Measurements from ENCODE around the gene B4GALT6.

The B4GALT6 gene

DNA sequence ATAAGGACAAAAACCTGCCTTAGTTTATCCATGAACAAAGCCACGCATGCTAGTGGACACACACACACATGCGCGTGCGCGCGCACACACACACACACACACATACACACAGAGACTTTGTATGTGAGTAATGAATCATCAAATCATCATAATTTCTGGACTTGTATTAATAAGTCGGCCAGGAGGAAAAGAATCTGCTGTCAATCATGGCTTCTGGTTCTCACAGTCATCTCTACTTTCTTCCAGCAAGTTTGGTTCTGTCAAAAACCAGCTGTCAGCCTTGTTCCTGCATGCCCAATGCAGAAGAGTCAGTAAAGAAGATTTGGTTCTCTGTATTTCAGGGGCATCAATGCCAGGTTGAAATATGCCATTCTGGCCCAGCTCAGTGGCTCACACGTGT lies 93.8 kb downstream of the B4GALT6 start:
- DNase-seq: no peak

DNA sequence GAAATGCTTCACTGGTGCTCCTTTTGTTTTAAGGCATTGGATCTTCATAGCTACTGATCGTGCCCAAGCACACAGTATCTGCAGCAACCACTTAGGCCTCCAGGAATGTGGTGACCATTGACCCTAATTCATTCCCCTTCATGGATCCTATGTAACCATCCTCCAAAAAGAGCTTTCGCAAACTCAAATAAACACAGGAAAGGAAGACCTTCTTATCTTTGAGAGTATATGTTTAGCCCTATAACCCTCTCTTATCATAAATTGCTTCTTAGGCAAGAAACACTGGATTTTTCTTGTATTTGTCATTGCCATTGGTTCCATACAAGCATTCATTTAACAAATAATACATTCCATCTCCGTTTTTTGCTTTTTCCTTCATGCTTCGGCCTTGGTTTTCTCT lies 96.9 kb downstream of the B4GALT6 start:
- no peak for DNase-seq

DNA sequence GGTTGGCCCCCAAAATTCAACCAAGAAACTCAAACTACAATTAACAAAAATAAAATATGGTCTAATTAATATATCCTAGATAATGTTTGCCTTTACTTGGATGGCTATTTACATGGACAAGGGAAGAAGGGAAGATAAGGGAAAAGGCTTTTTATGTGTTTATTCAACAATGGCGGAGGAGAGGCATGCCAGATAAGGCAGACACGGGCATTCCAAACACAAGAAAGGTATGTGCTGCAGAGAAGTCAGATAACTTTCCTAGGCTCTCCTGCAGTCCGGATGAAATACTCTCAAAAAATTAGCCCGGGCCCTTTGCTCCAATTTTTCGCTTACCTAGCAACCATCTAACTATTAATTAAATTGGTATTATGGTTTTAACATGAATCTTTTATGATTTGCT lies 97.8 kb downstream of the B4GALT6 start:
- DNase-seq: no peak

DNA sequence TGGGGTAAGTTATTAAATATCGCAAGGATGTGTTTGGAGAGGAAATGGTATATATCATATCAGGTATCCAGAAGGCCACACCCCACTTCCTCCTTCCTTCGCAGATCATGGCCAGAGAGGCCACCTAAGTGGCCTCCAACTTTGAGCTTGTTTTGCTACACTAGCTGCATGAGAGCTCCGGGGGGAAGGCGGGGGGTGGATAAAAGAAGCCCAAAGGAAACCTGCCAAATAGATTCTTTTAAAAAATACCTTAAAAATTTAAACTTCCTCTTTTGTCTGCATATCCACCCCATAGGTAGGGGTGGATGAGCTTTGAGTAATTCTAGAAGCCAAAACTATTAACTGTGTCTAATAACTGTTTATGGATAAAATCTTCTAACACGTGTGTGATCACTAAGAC lies 98.4 kb downstream of the B4GALT6 start:
- no peak for DNase-seq

DNA sequence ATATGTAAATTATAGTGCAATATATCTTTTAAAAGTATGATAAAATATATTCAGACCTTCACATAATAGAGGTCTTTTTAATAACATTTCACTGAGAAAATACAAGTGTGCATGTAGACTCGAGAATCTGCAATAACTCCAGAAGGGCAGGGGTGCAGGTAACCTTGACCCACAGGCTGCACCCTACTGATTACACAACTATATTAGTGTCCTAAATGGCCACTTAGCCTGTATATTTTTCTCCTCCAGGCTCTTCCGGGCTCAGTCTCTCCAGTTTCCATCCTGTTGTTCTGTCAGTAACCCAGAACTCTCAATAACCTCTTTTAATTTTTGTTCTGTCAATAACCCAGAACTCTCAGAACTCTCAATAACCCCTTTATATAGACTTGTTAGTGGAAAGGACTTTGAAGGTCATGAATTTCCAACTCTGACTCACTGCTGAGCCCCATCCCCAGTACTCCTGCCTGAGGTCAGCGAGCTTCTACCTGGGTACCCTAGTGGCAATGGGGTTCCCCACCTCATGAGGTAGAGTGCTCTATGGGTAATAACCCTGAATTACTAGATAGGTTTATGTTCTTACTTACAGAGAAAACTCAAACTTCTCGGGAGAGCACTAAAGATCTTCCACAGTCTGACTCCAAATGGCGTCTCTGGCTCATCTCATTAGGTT lies 101.1 kb downstream of the B4GALT6 start:
- no peak for DNase-seq

DNA sequence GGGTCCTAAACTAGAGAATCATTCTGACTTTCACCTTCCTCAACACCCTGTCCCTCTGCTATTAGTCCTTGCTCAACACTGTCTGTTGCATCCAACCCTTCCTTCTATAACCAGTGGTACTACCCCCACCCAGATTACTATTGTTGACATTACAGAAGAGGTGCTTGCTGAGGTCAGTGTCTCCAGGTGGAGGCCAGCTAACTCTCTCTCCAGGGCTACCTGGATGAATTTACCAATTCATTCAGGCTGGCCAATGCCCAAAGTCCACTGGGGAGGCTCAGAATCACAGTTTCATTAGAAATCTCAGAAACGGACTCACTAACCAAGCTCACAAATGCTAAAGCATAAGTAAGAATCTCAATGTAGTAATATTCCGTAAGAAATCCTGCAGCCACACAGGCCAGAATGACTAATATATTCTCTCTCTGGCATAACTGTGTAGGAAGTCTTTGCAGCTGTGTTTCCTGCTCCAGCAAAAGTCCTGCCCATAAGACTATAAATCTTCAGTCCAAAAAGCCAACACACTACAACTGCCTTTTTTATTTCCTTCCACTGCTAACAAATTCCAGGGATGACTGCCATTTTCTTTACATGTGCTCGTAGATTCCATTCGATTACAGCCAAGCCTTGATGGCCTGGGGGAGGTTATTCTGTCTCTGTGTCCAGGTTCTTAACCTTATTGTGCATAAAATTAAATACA lies 102.7 kb downstream of the B4GALT6 start:
- DNase-seq: no peak

DNA sequence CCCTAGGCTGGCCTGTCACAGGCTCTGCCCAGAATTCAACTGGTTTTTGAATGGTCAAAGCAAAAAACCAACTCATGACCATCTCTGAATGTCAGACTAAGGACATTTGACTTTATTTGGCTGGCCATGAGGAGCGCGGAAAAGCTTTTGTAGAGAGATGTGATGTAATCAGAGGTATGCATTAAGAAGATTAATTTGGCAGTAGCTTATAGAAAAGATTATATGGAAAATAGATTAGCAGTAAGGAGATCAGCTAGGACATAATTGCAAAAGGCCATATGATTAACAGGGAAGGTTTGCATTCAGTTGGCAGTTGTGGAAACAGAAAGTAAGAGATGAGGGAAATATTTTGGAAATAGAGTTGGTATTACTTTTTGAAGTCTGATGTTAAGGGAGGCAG lies 105.0 kb downstream of the B4GALT6 start:
- no peak for DNase-seq

DNA sequence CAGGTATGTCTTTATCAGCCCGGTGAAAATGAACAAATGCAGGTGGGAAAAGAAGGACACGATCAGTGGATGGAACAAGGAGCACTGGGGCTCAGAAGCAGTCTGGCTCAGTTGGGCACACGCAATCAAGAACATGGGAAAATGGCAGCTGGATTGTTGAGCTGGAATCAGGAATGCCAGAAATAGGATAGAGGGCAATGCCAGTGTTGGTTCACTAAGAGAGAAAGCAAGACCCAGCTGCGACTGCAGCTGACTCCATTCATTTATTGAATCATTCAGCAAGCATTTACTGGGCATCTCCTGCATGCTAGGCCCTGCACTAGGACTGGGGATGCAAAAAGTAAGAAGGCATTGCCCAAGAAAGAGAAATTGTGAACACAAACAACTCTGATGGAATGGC lies 106.3 kb downstream of the B4GALT6 start:
- no peak for DNase-seq

DNA sequence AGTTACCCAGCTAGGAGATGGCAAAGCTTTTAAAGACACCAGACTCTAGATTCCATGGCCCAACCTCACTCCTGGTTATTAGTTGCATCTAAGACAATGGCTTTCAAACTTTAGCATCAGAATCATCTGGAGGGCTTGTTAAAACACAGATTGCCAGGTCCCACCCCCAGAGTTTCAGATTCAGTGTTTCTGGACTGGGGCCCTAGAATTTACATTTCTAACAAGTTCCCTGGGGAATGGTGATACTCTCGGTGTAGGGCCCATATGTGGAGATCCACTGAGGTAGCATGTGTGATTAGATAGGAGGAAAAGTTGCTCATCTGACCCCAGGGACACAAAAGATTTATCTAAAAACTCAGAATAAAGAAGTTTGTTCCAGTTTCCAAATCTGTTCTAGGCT lies 107.2 kb downstream of the B4GALT6 start:
- no peak for DNase-seq

DNA sequence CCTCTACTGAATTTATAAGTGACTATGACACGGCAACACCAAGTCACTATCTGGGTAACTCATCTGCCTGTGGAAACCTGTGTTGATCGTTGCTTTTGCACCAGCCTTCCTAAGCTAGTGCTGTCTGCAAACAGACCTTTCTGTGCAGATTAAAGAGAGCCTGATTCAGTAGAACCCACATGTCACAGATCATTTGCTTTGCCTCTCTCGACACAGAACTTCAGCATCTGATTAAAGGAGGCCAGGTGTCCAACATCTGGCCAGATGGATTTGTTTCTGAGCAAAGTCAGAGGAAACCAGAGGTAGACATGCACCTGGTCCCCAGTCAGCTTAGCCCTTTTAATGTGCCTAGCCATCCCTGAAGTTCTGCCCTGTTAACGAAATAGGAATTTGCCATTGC lies 107.7 kb downstream of the B4GALT6 start:
- DNase-seq: no peak

DNA sequence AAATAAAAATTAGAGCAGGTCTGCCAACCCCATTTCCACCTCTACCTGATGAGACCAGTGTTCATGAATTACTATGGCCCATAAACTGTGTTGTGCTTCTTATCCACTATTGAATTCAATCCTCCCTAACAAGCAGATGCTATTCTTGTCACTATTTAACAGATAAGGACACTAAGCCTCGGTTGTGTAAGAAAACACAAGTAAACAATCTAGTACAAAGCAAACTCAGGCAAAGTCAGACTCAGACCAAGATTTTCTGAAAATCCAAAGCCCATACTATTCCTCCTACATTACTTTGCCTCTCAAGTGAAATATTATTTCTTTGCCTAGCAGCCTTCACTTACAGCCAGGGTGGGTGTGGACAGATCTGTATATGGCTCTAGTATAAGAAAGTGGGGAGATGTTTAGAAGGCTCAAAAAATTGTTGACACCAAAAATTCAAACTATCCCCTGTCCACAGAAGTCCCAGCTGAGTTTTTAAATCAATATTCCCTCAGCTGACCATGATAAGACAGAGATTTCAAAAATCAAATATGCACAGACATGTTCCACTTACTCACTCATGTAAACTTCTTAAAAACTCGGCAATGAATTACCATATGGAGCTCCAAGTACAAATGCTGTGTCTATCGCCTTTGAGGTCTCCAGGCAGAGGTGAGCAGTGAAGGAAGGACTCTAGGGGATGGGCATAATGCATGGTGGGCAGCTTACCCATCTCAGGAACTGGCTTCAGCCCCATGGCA lies 108.7 kb downstream of the B4GALT6 start:
- no peak for DNase-seq

DNA sequence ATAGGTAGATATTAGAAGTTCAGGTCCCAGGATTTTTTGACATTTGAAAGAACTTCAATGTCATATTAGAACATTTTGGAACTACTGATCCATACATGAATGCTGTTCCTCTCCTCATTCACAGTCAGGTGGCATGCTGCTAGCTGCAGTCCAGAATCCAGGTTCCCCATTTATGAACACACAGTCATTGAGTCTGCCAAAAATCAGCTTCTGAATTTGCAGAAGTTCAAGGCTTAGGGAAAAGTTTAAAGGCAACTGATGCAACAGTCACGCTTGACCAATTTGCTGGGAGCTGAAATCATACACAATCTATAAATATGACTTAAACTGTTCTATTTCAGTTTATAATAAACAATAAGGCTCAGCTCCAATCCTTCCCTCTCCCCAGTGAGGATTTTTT lies 110.0 kb downstream of the B4GALT6 start:
- DNase-seq: no peak
